Hematopoietic multipotent progenitor cell (in vitro differentiated cells): ENCODE results near the gene SLC25A15. TPM values are rescaled to one million over a fixed set of nuclear protein-coding genes. Genes with fewer than 3 reads are reported as not detected.

Experiments
- DNase-seq, 3 donors: peaks; one replicate each; pipeline ENCODE4 v3.0.0-alpha.2; 2011 to 2015; ENCODE audit warnings: low read depth in 2 of 3, low spot score in 2 of 3
- total RNA-seq: library from RNA; depleted of rRNA; stranded (reverse); fragments of >200 nt; gene quantifications from one replicate; pipeline ENCODE4 v1.2.3, GENCODE V29; 2012

SLC25A15 gene
- 21.5 TPM for total RNA-seq

GRCh38 chr13:40789275-40790153 is at the start of gene SLC25A15:
SLC25A15 (plus strand) TSS chr13:40789611; CDS start chr13:40793227, 3,616 bp downstream.
- DNase-seq, result peak; percentile 37 to 83 (median 83)

GRCh38 chr13:40749327-40749726 is 40.1 kb upstream of the SLC25A15 start:
- DNase-seq, result peak in 1 of 3 donors; percentile 16

GRCh38 chr13:40755082-40755700 is 34.2 kb upstream of the SLC25A15 start:
- no peak for DNase-seq

- no peak for DNase-seq
Measured at GRCh38 chr13:40756042-40756441, 33.4 kb upstream of the SLC25A15 start.

- no peak for DNase-seq
Measured at GRCh38 chr13:40758811-40759210, 30.6 kb upstream of the SLC25A15 start.

- no peak for DNase-seq
Measured at GRCh38 chr13:40762849-40763248, 26.6 kb upstream of the SLC25A15 start.

GRCh38 chr13:40764587-40765403 is 24.6 kb upstream of the SLC25A15 start:
- DNase-seq, result no peak

- DNase-seq, result no peak
Measured at GRCh38 chr13:40765602-40766001, 23.8 kb upstream of the SLC25A15 start.

GRCh38 chr13:40769970-40770369 is 19.4 kb upstream of the SLC25A15 start:
- no peak for DNase-seq

- DNase-seq, result no peak
Measured at GRCh38 chr13:40770609-40770933, 18.8 kb upstream of the SLC25A15 start.

- peak; percentile 87 to 97 (median 97) for DNase-seq
Measured at GRCh38 chr13:40770934-40771618, 18.3 kb upstream of the SLC25A15 start, which contains the start of gene MRPS31. MRPS31 (minus strand) TSS chr13:40771190; CDS start chr13:40771136, 54 bp downstream.

- no peak for DNase-seq
Measured at GRCh38 chr13:40772765-40773473, 16.5 kb upstream of the SLC25A15 start.

GRCh38 chr13:40774672-40775071 is 14.7 kb upstream of the SLC25A15 start:
- DNase-seq, result no peak

GRCh38 chr13:40776232-40776631 is 13.2 kb upstream of the SLC25A15 start:
- no peak for DNase-seq

- DNase-seq, result peak; percentile 49 to 85 (median 84)
Measured at GRCh38 chr13:40776681-40777165, 12.7 kb upstream of the SLC25A15 start.

GRCh38 chr13:40777166-40777808 is 12.1 kb upstream of the SLC25A15 start:
- DNase-seq, result peak in 2 of 3 donors; percentile 68 to 84

GRCh38 chr13:40777809-40778175 is 11.6 kb upstream of the SLC25A15 start:
- no peak for DNase-seq

GRCh38 chr13:40779049-40779448 is 10.4 kb upstream of the SLC25A15 start:
- DNase-seq, result no peak

- DNase-seq, result no peak
Measured at GRCh38 chr13:40779796-40780285, 9.6 kb upstream of the SLC25A15 start.
